NT2/D1 (cell line): ENCODE results near the gene BACE2.

Source experiments
- SUZ12 ChIP-seq: IDR thresholded peaks from 2 replicates; pipeline ENCODE4 v1.6.1; 2011; ENCODE audit not compliant: insufficient read length, insufficient read depth; ENCODE audit errors: extremely low read depth
- YY1 ChIP-seq: IDR thresholded peaks from 2 replicates; pipeline ENCODE4 v1.6.1; 2011; ENCODE audit not compliant: insufficient read length, insufficient read depth
- ZNF274 ChIP-seq: IDR thresholded peaks from 2 replicates; pipeline ENCODE4 v1.6.1; 2011; ENCODE audit warnings: mild to moderate bottlenecking, low read depth, low read length

GRCh38 chr21:41235201-41235600, 67.2 kb downstream of the BACE2 start:
- TF ChIP-seq ZNF274: no peak
- TF ChIP-seq SUZ12: no peak
- no peak for TF ChIP-seq YY1
